ENCODE data around the gene BMPR1B.

BMPR1B gene

GRCh38 chr4:95198961-95199360 is 441.2 kb downstream of the BMPR1B start:
- DNase-seq (ENCODE audit: low spot score) = no peak
- Histone ChIP-seq H3K4me2 (ENCODE audit: insufficient read depth, low read length, poor library complexity, severe bottlenecking) (no peak overlapping the region), H3K9me3 (replicated peaks in 1 of 2; ENCODE audit: control insufficient read depth in 2 of 2, insufficient read depth in 1 of 2, low read depth in 1 of 2, low read length in 2 of 2) (no peaks in the 10 kb centered on the region), H2BK12ac (ENCODE audit: low read length) (no peak overlapping the region), H4K8ac (ENCODE audit: low read depth, low read length) (no peak overlapping the region), H3K4ac (ENCODE audit: low read length) (no peak overlapping the region), H4K91ac (ENCODE audit: low read depth, low read length, poor library complexity) (no peak overlapping the region), H3K36me3 (replicated peaks in 1 of 2; ENCODE audit: control insufficient read depth in 2 of 2, insufficient read depth in 2 of 2, low read length in 2 of 2) (peaks cover 0 to 2% of the 10 kb centered on the region in 2 donors), H2AFZ (ENCODE audit: low read length) (no peak overlapping the region), H3K4me3 (ENCODE audit: low read length in 2 of 2) (no peak overlapping the region), H3K79me1 (ENCODE audit: low read depth, low read length) (no peaks in the 10 kb centered on the region), H3K14ac (ENCODE audit: low read length) (no peak overlapping the region), H3K23ac (ENCODE audit: low read depth, low read length, poor library complexity) (no peak overlapping the region), H2BK120ac (ENCODE audit: low read depth, low read length) (no peak overlapping the region), H3K27ac (replicated peaks; ENCODE audit: low read length) (no peak overlapping the region), H3K27me3 (ENCODE audit: control insufficient read depth in 3 of 3, insufficient read depth in 3 of 3, low read depth in 1 of 3, low read length in 3 of 3) (peaks cover 0 to 4% (median 0%) of the 10 kb centered on the region in 3 experiments), H2AK5ac (ENCODE audit: low read depth, low read length) (no peak overlapping the region), H3K9ac (ENCODE audit: low read depth, low read length, poor library complexity) (no peak overlapping the region), H3K4me1 (ENCODE audit: control insufficient read depth in 2 of 2, insufficient read depth in 1 of 2, low read depth in 1 of 2, low read length in 2 of 2) (no peaks in the 10 kb centered on the region), H2BK5ac (ENCODE audit: low read length) (no peak overlapping the region), H2BK15ac (ENCODE audit: low read length) (no peak overlapping the region), H3K18ac (ENCODE audit: low read length) (no peak overlapping the region)
- WGBS, 2 donors (ENCODE audit: extremely low coverage in 2 of 2, insufficient read length in 2 of 2, insufficient replicate concordance in 1 of 2) = no CpG with 5 or more reads among the region's 7 CpGs

GRCh38 chr4:95204267-95204844 is 446.6 kb downstream of the BMPR1B start:
- Histone ChIP-seq H3K4me3 (ENCODE audit: low read length in 2 of 2) (no peak overlapping the region), H3K79me1 (ENCODE audit: low read depth, low read length) (no peaks in the 10 kb centered on the region), H2AFZ (ENCODE audit: low read length) (no peak overlapping the region), H3K4me2 (ENCODE audit: insufficient read depth, low read length, poor library complexity, severe bottlenecking) (no peak overlapping the region), H2BK5ac (ENCODE audit: low read length) (no peak overlapping the region), H3K4ac (ENCODE audit: low read length) (no peak overlapping the region), H4K8ac (ENCODE audit: low read depth, low read length) (no peak overlapping the region), H3K27me3 (ENCODE audit: control insufficient read depth in 3 of 3, insufficient read depth in 3 of 3, low read depth in 1 of 3, low read length in 3 of 3) (no peaks in the 10 kb centered on the region), H2BK15ac (ENCODE audit: low read length) (no peak overlapping the region), H3K27ac (replicated peaks; ENCODE audit: low read length) (no peak overlapping the region), H3K9me3 (replicated peaks in 1 of 2; ENCODE audit: control insufficient read depth in 2 of 2, insufficient read depth in 1 of 2, low read depth in 1 of 2, low read length in 2 of 2) (no peaks in the 10 kb centered on the region), H3K14ac (ENCODE audit: low read length) (no peak overlapping the region), H2BK120ac (ENCODE audit: low read depth, low read length) (no peak overlapping the region), H3K23ac (ENCODE audit: low read depth, low read length, poor library complexity) (no peak overlapping the region), H3K36me3 (replicated peaks in 1 of 2; ENCODE audit: control insufficient read depth in 2 of 2, insufficient read depth in 2 of 2, low read length in 2 of 2) (no peaks in the 10 kb centered on the region), H3K9ac (ENCODE audit: low read depth, low read length, poor library complexity) (no peak overlapping the region), H2AK5ac (ENCODE audit: low read depth, low read length) (no peak overlapping the region), H3K4me1 (ENCODE audit: control insufficient read depth in 2 of 2, insufficient read depth in 1 of 2, low read depth in 1 of 2, low read length in 2 of 2) (peaks cover 4 to 5% of the 10 kb centered on the region in 2 donors), H2BK12ac (ENCODE audit: low read length) (no peak overlapping the region), H4K91ac (ENCODE audit: low read depth, low read length, poor library complexity) (no peak overlapping the region), H3K18ac (ENCODE audit: low read length) (no peak overlapping the region)
- DNase-seq (ENCODE audit: low spot score) = no peak
- WGBS, 2 donors (ENCODE audit: extremely low coverage in 2 of 2, insufficient read length in 2 of 2, insufficient replicate concordance in 1 of 2) = no CpG with 5 or more reads among the region's 8 CpGs

- no peak overlapping the region for H3K4ac ChIP-seq (ENCODE audit: low read length)
- no peak overlapping the region for H2BK15ac ChIP-seq (ENCODE audit: low read length)
- no peak overlapping the region for H2BK120ac ChIP-seq (ENCODE audit: low read depth, low read length)
- H3K4me2 ChIP-seq (ENCODE audit: insufficient read depth, low read length, poor library complexity, severe bottlenecking) = no peak overlapping the region
- DNase-seq (ENCODE audit: low spot score) = no peak
- no peak overlapping the region for H3K4me3 ChIP-seq (ENCODE audit: low read length in 2 of 2)
- no peak overlapping the region for H2AFZ ChIP-seq (ENCODE audit: low read length)
- WGBS, 2 donors (ENCODE audit: extremely low coverage in 2 of 2, insufficient read length in 2 of 2, insufficient replicate concordance in 1 of 2) = no CpG with 5 or more reads among the region's 5 CpGs
- no peaks in the 10 kb centered on the region for H3K27me3 ChIP-seq (ENCODE audit: control insufficient read depth in 3 of 3, insufficient read depth in 3 of 3, low read depth in 1 of 3, low read length in 3 of 3)
- H3K9me3 ChIP-seq (replicated peaks in 1 of 2; ENCODE audit: control insufficient read depth in 2 of 2, insufficient read depth in 1 of 2, low read depth in 1 of 2, low read length in 2 of 2) = no peaks in the 10 kb centered on the region
- H3K14ac ChIP-seq (ENCODE audit: low read length) = no peak overlapping the region
- no peak overlapping the region for H2BK12ac ChIP-seq (ENCODE audit: low read length)
- H3K18ac ChIP-seq (ENCODE audit: low read length) = no peak overlapping the region
- no peak overlapping the region for H3K23ac ChIP-seq (ENCODE audit: low read depth, low read length, poor library complexity)
- H3K27ac ChIP-seq (replicated peaks; ENCODE audit: low read length) = no peak overlapping the region
- H4K8ac ChIP-seq (ENCODE audit: low read depth, low read length) = no peak overlapping the region
- H3K79me1 ChIP-seq (ENCODE audit: low read depth, low read length) = no peaks in the 10 kb centered on the region
- no peak overlapping the region for H2AK5ac ChIP-seq (ENCODE audit: low read depth, low read length)
- peaks cover 5 to 7% of the 10 kb centered on the region in 2 donors for H3K4me1 ChIP-seq (ENCODE audit: control insufficient read depth in 2 of 2, insufficient read depth in 1 of 2, low read depth in 1 of 2, low read length in 2 of 2)
- H3K9ac ChIP-seq (ENCODE audit: low read depth, low read length, poor library complexity) = no peak overlapping the region
- no peak overlapping the region for H2BK5ac ChIP-seq (ENCODE audit: low read length)
- no peak overlapping the region for H4K91ac ChIP-seq (ENCODE audit: low read depth, low read length, poor library complexity)
- H3K36me3 ChIP-seq (replicated peaks in 1 of 2; ENCODE audit: control insufficient read depth in 2 of 2, insufficient read depth in 2 of 2, low read length in 2 of 2) = no peaks in the 10 kb centered on the region
Observed at GRCh38 chr4:95204873-95205272, 447.1 kb downstream of the BMPR1B start.
